Sigmoid colon (tissue), 4 donors: ENCODE results near the gene NDUFV2.
"Not testable (repeated sequence)": the region's sequence is repeated elsewhere in the genome, so short reads cannot be mapped to it uniquely, and the experiment has no call there.

ENCODE experiments used
- EP300 ChIP-seq, 4 donors: sonication (generic); formaldehyde crosslinking; IDR thresholded peaks; one replicate each; pipeline ENCODE4 v1.6.1; 2017; ENCODE audit warnings: antibody characterized with exemption in 4 of 4
- POLR2A ChIP-seq, 2 donors: fragments of 450-650 bp; IDR thresholded peaks; one replicate each; pipeline ENCODE4 v1.6.1; 2016; ENCODE audit warnings: antibody characterized with exemption in 2 of 2, mild to moderate bottlenecking in 2 of 2, moderate library complexity in 2 of 2
- POLR2AphosphoS5 ChIP-seq, 4 donors: sonication (generic); formaldehyde crosslinking; IDR thresholded peaks; one replicate each; pipeline ENCODE4 v1.6.1; 2017; ENCODE audit warnings: antibody characterized with exemption in 4 of 4
- TF ChIP-seq, protein P1 (sequence below), 4 experiments: fragments of 450-650 bp in 3 of 4; fragments of 200-600 bp in 1 of 4; IDR thresholded peaks; one replicate each; pipeline ENCODE4 v1.5.1; 2016 to 2019; ENCODE audit warnings: antibody characterized with exemption in 4 of 4, mild to moderate bottlenecking in 3 of 4, moderate library complexity in 2 of 4

DNA sequence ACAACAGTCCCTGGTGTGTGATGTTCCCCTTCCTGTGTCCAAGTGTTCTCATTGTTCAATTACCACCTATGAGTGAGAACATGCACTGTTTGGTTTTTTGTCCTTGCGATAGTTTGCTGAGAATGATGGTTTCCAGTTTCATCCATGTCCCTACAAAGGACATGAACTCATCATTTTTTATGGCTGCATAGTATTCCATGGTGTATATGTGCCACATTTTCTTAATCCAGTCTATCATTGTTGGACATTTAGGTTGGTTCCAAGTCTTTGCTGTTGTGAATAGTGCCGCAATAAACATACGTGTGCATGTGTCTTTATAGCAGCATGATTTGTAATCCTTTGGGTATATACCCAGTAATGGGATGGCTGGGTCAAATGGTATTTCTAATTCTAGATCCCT lies 63.4 kb downstream of the NDUFV2 start:
- TF ChIP-seq POLR2AphosphoS5, POLR2A, EP300 (IDR thresholded peaks at IDR 0.05): not testable (repeated sequence)
- TF ChIP-seq, protein P1, sequence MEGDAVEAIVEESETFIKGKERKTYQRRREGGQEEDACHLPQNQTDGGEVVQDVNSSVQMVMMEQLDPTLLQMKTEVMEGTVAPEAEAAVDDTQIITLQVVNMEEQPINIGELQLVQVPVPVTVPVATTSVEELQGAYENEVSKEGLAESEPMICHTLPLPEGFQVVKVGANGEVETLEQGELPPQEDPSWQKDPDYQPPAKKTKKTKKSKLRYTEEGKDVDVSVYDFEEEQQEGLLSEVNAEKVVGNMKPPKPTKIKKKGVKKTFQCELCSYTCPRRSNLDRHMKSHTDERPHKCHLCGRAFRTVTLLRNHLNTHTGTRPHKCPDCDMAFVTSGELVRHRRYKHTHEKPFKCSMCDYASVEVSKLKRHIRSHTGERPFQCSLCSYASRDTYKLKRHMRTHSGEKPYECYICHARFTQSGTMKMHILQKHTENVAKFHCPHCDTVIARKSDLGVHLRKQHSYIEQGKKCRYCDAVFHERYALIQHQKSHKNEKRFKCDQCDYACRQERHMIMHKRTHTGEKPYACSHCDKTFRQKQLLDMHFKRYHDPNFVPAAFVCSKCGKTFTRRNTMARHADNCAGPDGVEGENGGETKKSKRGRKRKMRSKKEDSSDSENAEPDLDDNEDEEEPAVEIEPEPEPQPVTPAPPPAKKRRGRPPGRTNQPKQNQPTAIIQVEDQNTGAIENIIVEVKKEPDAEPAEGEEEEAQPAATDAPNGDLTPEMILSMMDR (IDR thresholded peaks at IDR 0.05): not testable (repeated sequence)
